Measurements from ENCODE around the gene ZC3H4. TPM values are rescaled to one million over a fixed set of nuclear protein-coding genes. Genes with fewer than 3 reads are reported as not detected.

Gene ZC3H4
- total RNA-seq, 4 donors from 2014 or later = 25.5 to 40.4 (median 34.2) TPM

GRCh38 chr19:47023448-47023794 is 90.2 kb downstream of the ZC3H4 start:
- no peaks in the 10 kb centered on the region for H3K36me3 ChIP-seq
- H3K9me3 ChIP-seq = no peaks in the 10 kb centered on the region
- 36 to 37% methylated on average over 7 of the region's 7 CpGs for whole genome bisulfite sequencing, 2 donors
- H3K27ac ChIP-seq = no peak overlapping the region
- DNase-seq (ENCODE audit: low spot score in 2 of 2) = no peak
- H3K4me3 ChIP-seq = no peak overlapping the region
- H3K4me1 ChIP-seq = peaks cover 0 to 45% (median 17%) of the 10 kb centered on the region in 4 donors
- peaks cover 0 to 77% of the 10 kb centered on the region in 2 donors for H3K27me3 ChIP-seq
- TF ChIP-seq CTCF (IDR thresholded peaks at IDR 0.05) = no peak
- no peak for TF ChIP-seq POLR2A (IDR thresholded peaks at IDR 0.05)
- no peak for TF ChIP-seq EP300 (IDR thresholded peaks at IDR 0.05)

- no peak for DNase-seq (ENCODE audit: low spot score in 2 of 2)
- no peak overlapping the region for H3K4me3 ChIP-seq
- no peak overlapping the region for H3K27ac ChIP-seq
- peaks cover 0 to 71% of the 10 kb centered on the region in 2 donors for H3K27me3 ChIP-seq
- no peaks in the 10 kb centered on the region for H3K9me3 ChIP-seq
- TF ChIP-seq EP300 (IDR thresholded peaks at IDR 0.05) (no peak), POLR2A (IDR thresholded peaks at IDR 0.05) (no peak), CTCF (IDR thresholded peaks at IDR 0.05) (no peak)
- H3K36me3 ChIP-seq = no peaks in the 10 kb centered on the region
- H3K4me1 ChIP-seq = peaks cover 0 to 42% (median 17%) of the 10 kb centered on the region in 4 donors
- WGBS, 2 donors = 8 to 17% methylated on average over 33 of the region's 33 CpGs
These were observed 90.8 kb downstream of the ZC3H4 start for GRCh38 chr19:47022541-47023447.

- H3K27me3 ChIP-seq = peaks cover 0 to 68% of the 10 kb centered on the region in 2 donors
These were observed 91.4 kb downstream of the ZC3H4 start for GRCh38 chr19:47022140-47022536.

GRCh38 chr19:47021536-47022139 is 91.9 kb downstream of the ZC3H4 start:
- Histone ChIP-seq H3K27me3 (peaks cover 0 to 63% of the 10 kb centered on the region in 2 donors), H3K36me3 (no peaks in the 10 kb centered on the region), H3K9me3 (no peaks in the 10 kb centered on the region), H3K4me3 (no peak overlapping the region), H3K27ac (no peak overlapping the region), H3K4me1 (peaks cover 0 to 42% (median 17%) of the 10 kb centered on the region in 4 donors)
- 9 to 28% methylated on average over 3 to 23 of the region's 50 CpGs for WGBS, 2 donors
- no peak for DNase-seq (ENCODE audit: low spot score in 2 of 2)
- TF ChIP-seq EP300 (IDR thresholded peaks at IDR 0.05) = no peak
- TF ChIP-seq CTCF (IDR thresholded peaks at IDR 0.05) = no peak
- no peak for TF ChIP-seq POLR2A (IDR thresholded peaks at IDR 0.05)

More at GRCh38 chr19:47022140-47022536, 91.4 kb downstream of the ZC3H4 start:
- 30 to 41% methylated on average over 14 of the region's 14 CpGs for WGBS, 2 donors
- Histone ChIP-seq H3K4me3 (no peak overlapping the region), H3K4me1 (peaks cover 0 to 42% (median 17%) of the 10 kb centered on the region in 4 donors), H3K36me3 (no peaks in the 10 kb centered on the region), H3K9me3 (no peaks in the 10 kb centered on the region), H3K27ac (no peak overlapping the region)
- DNase-seq (ENCODE audit: low spot score in 2 of 2) = no peak
- TF ChIP-seq CTCF (IDR thresholded peaks at IDR 0.05) (no peak), POLR2A (IDR thresholded peaks at IDR 0.05) (no peak), EP300 (IDR thresholded peaks at IDR 0.05) (no peak)

- TF ChIP-seq CTCF (IDR thresholded peaks at IDR 0.05) (no peak), POLR2A (IDR thresholded peaks at IDR 0.05) (no peak), EP300 (IDR thresholded peaks at IDR 0.05) (no peak)
- WGBS, 2 donors = 1 to 2% methylated on average over 10 to 31 of the region's 37 CpGs
- Histone ChIP-seq H3K9me3 (no peaks in the 10 kb centered on the region), H3K27ac (no peak overlapping the region), H3K27me3 (peaks cover 0 to 57% of the 10 kb centered on the region in 2 donors), H3K4me3 (peak overlapping the region in 2 of 4 donors; percentile 7 to 33), H3K4me1 (peaks cover 0 to 42% (median 17%) of the 10 kb centered on the region in 4 donors), H3K36me3 (no peaks in the 10 kb centered on the region)
- no peak for DNase-seq (ENCODE audit: low spot score in 2 of 2)
These were observed 92.5 kb downstream of the ZC3H4 start for GRCh38 chr19:47020992-47021496.

Measured in tibial nerve (tissue), 4 donors.